GM21381 (cell line): Measurements from ENCODE around the gene PLLP.

Experiments used
- ATAC-seq: cut with Tn5 transposase; IDR thresholded peaks from one replicate; pipeline ENCODE4 v1.9.1; 2021; ENCODE audit warnings: mild to moderate bottlenecking, moderate library complexity; ENCODE audit not compliant: unreplicated experiment

Gene PLLP

GRCh38 chr16:57303021-57303909, 18.8 kb upstream of the PLLP start:
- ATAC-seq: no peak

- no peak for ATAC-seq
These were observed 16.8 kb upstream of the PLLP start for GRCh38 chr16:57301126-57301817.

GRCh38 chr16:57300387-57301125, 16.1 kb upstream of the PLLP start:
- ATAC-seq: peak; percentile 85

GRCh38 chr16:57299719-57300386, 15.4 kb upstream of the PLLP start:
- ATAC-seq: peak; percentile 48

GRCh38 chr16:57299009-57299718, 14.7 kb upstream of the PLLP start:
- ATAC-seq: peak; percentile 15

GRCh38 chr16:57297856-57298255, 13.4 kb upstream of the PLLP start:
- ATAC-seq: no peak

- ATAC-seq: no peak
These were observed 5.2 kb upstream of the PLLP start for GRCh38 chr16:57289391-57290257.

GRCh38 chr16:57285379-57285778, 907 bp upstream of the PLLP start:
- no peak for ATAC-seq

GRCh38 chr16:57284952-57285363, 486 bp upstream of the PLLP start:
- no peak for ATAC-seq

GRCh38 chr16:57283959-57284208, 588 bp downstream of the PLLP start:
- ATAC-seq: no peak

GRCh38 chr16:57283214-57283958, 1.1 kb downstream of the PLLP start:
- no peak for ATAC-seq

- ATAC-seq: no peak
These were observed 1.8 kb downstream of the PLLP start for GRCh38 chr16:57282510-57283213.

GRCh38 chr16:57281791-57282190, 2.7 kb downstream of the PLLP start:
- ATAC-seq: no peak

- no peak for ATAC-seq
These were observed 4.5 kb downstream of the PLLP start for GRCh38 chr16:57279780-57280638.

- no peak for ATAC-seq
These were observed 6.0 kb downstream of the PLLP start for GRCh38 chr16:57278494-57278893.

GRCh38 chr16:57277586-57277985, 6.9 kb downstream of the PLLP start:
- no peak for ATAC-seq

- ATAC-seq: no peak
These were observed 7.9 kb downstream of the PLLP start for GRCh38 chr16:57276596-57276995.
